HepG2 (cell line): ENCODE results near the gene TXNL4A. TPM values are rescaled to one million over a fixed set of nuclear protein-coding genes. Genes with fewer than 3 reads are reported as not detected.
A peak's percentile ranks its signal among the peaks of the same experiment; 100 is the strongest.

Experiments used
- AGO2 ChIP-seq: fragments of 200-400 bp; formaldehyde crosslinking; optimal IDR thresholded peaks from 2 replicates; pipeline ENCODE3; 2017; ENCODE audit warnings: mild to moderate bottlenecking, low read depth, low read length, moderate library complexity
- ARNT ChIP-seq: fragments of 450-650 bp; IDR thresholded peaks from 2 replicates; pipeline ENCODE4 v1.6.1; 2017
- ARNT2 ChIP-seq: sonication (generic); formaldehyde crosslinking; IDR thresholded peaks from 2 replicates; pipeline ENCODE4 v1.8.0; 2022; ENCODE audit warnings: mild to moderate bottlenecking, low read depth, missing genetic modification reagents, moderate library complexity
- GFI1 ChIP-seq: sonication (generic); formaldehyde crosslinking; IDR thresholded peaks from 2 replicates; pipeline ENCODE4 v1.5.0; 2020; ENCODE audit warnings: missing genetic modification reagents, mild to moderate bottlenecking, borderline replicate concordance
- GLMP ChIP-seq: sonication (generic); formaldehyde crosslinking; IDR thresholded peaks from 2 replicates; pipeline ENCODE4 v1.9.0; 2021; ENCODE audit warnings: missing genetic modification reagents, mild to moderate bottlenecking, borderline replicate concordance
- GMEB2 ChIP-seq: IDR thresholded peaks from 2 replicates; pipeline ENCODE4 v1.6.1; 2016; ENCODE audit warnings: missing biosample characterization, missing genetic modification reagents, low read depth
- IKZF1 ChIP-seq: fragments of 450-650 bp; IDR thresholded peaks from 2 replicates; pipeline ENCODE4 v1.7.1; 2016
- MED1 ChIP-seq: sonication (generic); formaldehyde crosslinking; IDR thresholded peaks from 2 replicates; pipeline ENCODE4 v1.4.0; 2020; ENCODE audit warnings: missing genetic modification reagents
- WIZ ChIP-seq: sonication (generic); formaldehyde crosslinking; IDR thresholded peaks from 2 replicates; pipeline ENCODE4 v1.5.1; 2020; ENCODE audit warnings: mild to moderate bottlenecking, missing genetic modification reagents
- YY1 ChIP-seq: IDR thresholded peaks from 2 replicates; pipeline ENCODE4 v1.6.1; 2011; ENCODE audit warnings: low read length, low read depth, moderate library complexity, mild to moderate bottlenecking; ENCODE audit not compliant: insufficient read depth, insufficient replicate concordance
- ZC3H4 ChIP-seq: sonication (generic); formaldehyde crosslinking; IDR thresholded peaks from 2 replicates; pipeline ENCODE4 v1.4.0; 2020; ENCODE audit warnings: missing genetic modification reagents, borderline replicate concordance
- ZFP36 ChIP-seq: fragments of 150-350 bp; IDR thresholded peaks from 2 replicates; pipeline ENCODE4 v1.6.1; 2018; ENCODE audit warnings: borderline replicate concordance, low read length, low read depth; ENCODE audit not compliant: partially characterized antibody
- ZFP36L2 ChIP-seq: sonication (generic); formaldehyde crosslinking; IDR thresholded peaks from 2 replicates; pipeline ENCODE4 v1.4.0; 2020; ENCODE audit warnings: missing genetic modification reagents
- ZNF101 ChIP-seq: sonication (generic); formaldehyde crosslinking; IDR thresholded peaks from 2 replicates; pipeline ENCODE4 v1.4.0; 2020; ENCODE audit warnings: mild to moderate bottlenecking, low read depth, missing genetic modification reagents, borderline replicate concordance
- ZNF205 ChIP-seq: IDR thresholded peaks from 2 replicates; pipeline ENCODE4 v1.6.1; 2018; ENCODE audit warnings: missing biosample characterization, missing genetic modification reagents
- ZNF251 ChIP-seq: sonication (generic); formaldehyde crosslinking; IDR thresholded peaks from 2 replicates; pipeline ENCODE4 v1.9.0; 2021; ENCODE audit warnings: mild to moderate bottlenecking, missing genetic modification reagents
- ZNF275 ChIP-seq: sonication (generic); formaldehyde crosslinking; IDR thresholded peaks from 2 replicates; pipeline ENCODE4 v1.8.0; 2022; ENCODE audit warnings: missing genetic modification reagents, mild to moderate bottlenecking, inconsistent platforms, borderline replicate concordance
- ZNF33A ChIP-seq: sonication (generic); formaldehyde crosslinking; IDR thresholded peaks from 2 replicates; pipeline ENCODE4 v1.5.1; 2020; ENCODE audit warnings: missing genetic modification reagents, mild to moderate bottlenecking, moderate library complexity, borderline replicate concordance
- ZNF430 ChIP-seq: sonication (generic); formaldehyde crosslinking; IDR thresholded peaks from 2 replicates; pipeline ENCODE4 v1.9.0; 2021; ENCODE audit warnings: mild to moderate bottlenecking, missing genetic modification reagents
- ZNF431 ChIP-seq: sonication (generic); formaldehyde crosslinking; IDR thresholded peaks from 2 replicates; pipeline ENCODE4 v1.9.0; 2022; ENCODE audit warnings: missing genetic modification reagents, low read depth, mild to moderate bottlenecking, borderline replicate concordance
- ZNF510 ChIP-seq: sonication (generic); formaldehyde crosslinking; IDR thresholded peaks from 2 replicates; pipeline ENCODE4 v1.4.0; 2020; ENCODE audit warnings: low read depth, mild to moderate bottlenecking, missing genetic modification reagents
- ZNF747 ChIP-seq: sonication (generic); formaldehyde crosslinking; IDR thresholded peaks from 2 replicates; pipeline ENCODE4 v1.8.1; 2023; ENCODE audit warnings: missing genetic modification reagents, mild to moderate bottlenecking, borderline replicate concordance
- ZNF770 ChIP-seq: sonication (generic); formaldehyde crosslinking; IDR thresholded peaks from 2 replicates; pipeline ENCODE4 v1.5.0; 2020; ENCODE audit warnings: mild to moderate bottlenecking, missing genetic modification reagents
- ZNF777 ChIP-seq: sonication (generic); formaldehyde crosslinking; IDR thresholded peaks from 2 replicates; pipeline ENCODE4 v1.4.0; 2020; ENCODE audit warnings: missing genetic modification reagents
- polyA plus RNA-seq, 8 experiments: library from polyadenylated mRNA; depleted of rRNA in 3 of 8; stranded (reverse) in 7 of 8; unstranded in 1 of 8; fragments of >200 nt; fragmentation: Illumina TruSeq in 4 of 8; extraction: Trizol in 4 of 8; gene quantifications; 2 replicates each; pipeline versions ENCODE4 v1.2.1 to v1.2.3, GENCODE V29; 2011 to 2016; ENCODE audit warnings: low read depth in 4 of 8, missing spikeins in 1 of 8, mixed read lengths in 1 of 8; ENCODE audit not compliant: insufficient read depth in 1 of 8
- total RNA-seq, 5 experiments: library from RNA; depleted of rRNA; stranded (reverse); fragments of >200 nt; fragmentation: Illumina TruSeq; extraction: Trizol; gene quantifications; 2 replicates each; pipeline ENCODE4 v1.2.3, GENCODE V29; 2016; ENCODE audit warnings: low read depth in 1 of 5

The TXNL4A gene
- total and polyA plus RNA-seq, 2 of the 13 experiments (the other 11 are each of a cell fraction or from before 2014, with no cell fraction given) = 172 to 202 TPM

- TF ChIP-seq GMEB2 (peak; percentile 99), AGO2 (peak; percentile 79), ZNF251 (CRISPR knock-in tag) (no peak), MED1 (peak; percentile 69), ZFP36 (no peak), WIZ (CRISPR knock-in tag) (no peak), ARNT2 (CRISPR knock-in tag) (peak; percentile 84), ZC3H4 (CRISPR knock-in tag) (no peak), ZNF430 (CRISPR knock-in tag) (0 out of 2 replicates have a peak, but pooled peaks have one; percentile 70), YY1 (peak; percentile 12), GFI1 (CRISPR knock-in tag) (0 out of 2 replicates have a peak, but pooled peaks have one; percentile 29), ZNF205 (CRISPR knock-in tag) (no peak; the same call in 1 of the 2 replicates), ZNF747 (CRISPR knock-in tag) (peak; percentile 87; the same call in 1 of the 2 replicates), ZNF777 (peak; percentile 65), ZNF275 (CRISPR knock-in tag) (peak; percentile 84; the same call in 1 of the 2 replicates), ZNF770 (CRISPR knock-in tag) (0 out of 2 replicates have a peak, but pooled peaks have one; percentile 6), ZNF510 (CRISPR knock-in tag) (0 out of 2 replicates have a peak, but pooled peaks have one; percentile 68), ZNF33A (CRISPR knock-in tag) (no peak), GLMP (CRISPR knock-in tag) (no peak), IKZF1 (no peak), ZNF101 (CRISPR knock-in tag) (no peak), ZNF431 (CRISPR knock-in tag) (no peak), ZFP36L2 (no peak), ARNT (no peak)
Observed at GRCh38 chr18:79988451-79989194, at the start of gene TXNL4A (continued).
